HG03066 (cell line): ENCODE measurements around the gene DKK2.

Experiments used
- ATAC-seq: cut with Tn5 transposase; IDR thresholded peaks from one replicate; pipeline ENCODE4 v1.9.1; 2021; ENCODE audit warnings: low read depth; ENCODE audit not compliant: unreplicated experiment

DKK2 gene, protein sequence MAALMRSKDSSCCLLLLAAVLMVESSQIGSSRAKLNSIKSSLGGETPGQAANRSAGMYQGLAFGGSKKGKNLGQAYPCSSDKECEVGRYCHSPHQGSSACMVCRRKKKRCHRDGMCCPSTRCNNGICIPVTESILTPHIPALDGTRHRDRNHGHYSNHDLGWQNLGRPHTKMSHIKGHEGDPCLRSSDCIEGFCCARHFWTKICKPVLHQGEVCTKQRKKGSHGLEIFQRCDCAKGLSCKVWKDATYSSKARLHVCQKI

DNA sequence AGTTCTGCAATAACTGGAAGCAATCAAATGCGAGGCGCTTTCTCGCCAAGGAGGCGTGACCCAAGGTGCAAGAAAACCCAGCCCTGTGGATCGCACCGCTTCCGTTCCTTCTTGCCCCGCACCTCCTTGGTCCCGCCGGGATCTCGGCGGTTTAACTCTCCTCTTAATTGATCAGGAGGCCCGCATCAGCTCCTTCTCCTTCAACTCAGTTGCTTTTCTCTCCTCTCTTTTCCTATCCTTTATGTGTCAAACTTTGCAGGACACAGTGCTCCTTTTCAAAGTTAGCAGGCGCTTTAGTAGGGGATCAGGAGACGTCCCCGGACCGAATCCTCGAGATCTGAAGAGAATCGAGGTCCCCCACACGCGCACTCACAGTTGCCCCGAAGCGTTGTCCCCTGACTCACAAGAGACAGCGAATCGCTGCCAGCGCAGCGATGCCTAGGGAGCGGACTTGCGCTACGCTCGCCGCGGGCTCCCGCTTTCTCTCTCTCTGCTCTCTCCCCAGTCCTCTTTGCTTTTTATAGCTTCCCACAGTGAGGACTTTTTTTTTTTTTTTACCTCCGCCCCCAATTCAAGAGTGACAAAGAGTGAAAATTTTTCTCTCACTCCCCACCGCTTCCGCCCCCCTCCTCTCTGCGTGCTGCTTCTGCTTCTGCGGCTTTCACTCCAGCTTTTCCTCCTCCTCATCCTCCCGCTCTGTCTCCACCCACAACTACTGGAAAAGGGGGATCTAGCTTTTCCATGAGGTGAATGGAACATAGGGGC, at the start of gene DKK2:
Gene DKK2, minus strand, starts transcription at position 495 of the 765 bp plus-strand sequence. CDS start 722 bp downstream, outside the sequence.
- no peak for ATAC-seq

DNA sequence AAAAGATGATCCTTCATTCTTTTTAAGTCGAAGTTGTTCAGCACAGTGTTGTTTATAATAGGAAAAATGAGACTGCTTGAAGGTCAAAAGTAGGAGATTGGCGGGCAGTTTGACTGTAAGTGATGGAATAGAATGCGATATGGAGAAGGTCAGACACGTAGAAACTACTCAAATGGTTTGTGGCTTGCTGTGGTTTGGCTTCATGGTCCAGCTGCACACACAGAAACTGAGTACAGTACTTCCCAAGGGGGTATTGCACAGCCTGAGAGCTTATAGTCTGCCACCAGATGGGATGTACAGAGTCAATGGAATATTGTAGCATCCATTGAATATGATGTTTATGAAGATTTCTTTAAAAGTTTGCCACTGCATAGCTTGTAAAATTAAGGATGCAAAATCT, 41.1 kb upstream of the DKK2 start:
- no peak for ATAC-seq

DNA sequence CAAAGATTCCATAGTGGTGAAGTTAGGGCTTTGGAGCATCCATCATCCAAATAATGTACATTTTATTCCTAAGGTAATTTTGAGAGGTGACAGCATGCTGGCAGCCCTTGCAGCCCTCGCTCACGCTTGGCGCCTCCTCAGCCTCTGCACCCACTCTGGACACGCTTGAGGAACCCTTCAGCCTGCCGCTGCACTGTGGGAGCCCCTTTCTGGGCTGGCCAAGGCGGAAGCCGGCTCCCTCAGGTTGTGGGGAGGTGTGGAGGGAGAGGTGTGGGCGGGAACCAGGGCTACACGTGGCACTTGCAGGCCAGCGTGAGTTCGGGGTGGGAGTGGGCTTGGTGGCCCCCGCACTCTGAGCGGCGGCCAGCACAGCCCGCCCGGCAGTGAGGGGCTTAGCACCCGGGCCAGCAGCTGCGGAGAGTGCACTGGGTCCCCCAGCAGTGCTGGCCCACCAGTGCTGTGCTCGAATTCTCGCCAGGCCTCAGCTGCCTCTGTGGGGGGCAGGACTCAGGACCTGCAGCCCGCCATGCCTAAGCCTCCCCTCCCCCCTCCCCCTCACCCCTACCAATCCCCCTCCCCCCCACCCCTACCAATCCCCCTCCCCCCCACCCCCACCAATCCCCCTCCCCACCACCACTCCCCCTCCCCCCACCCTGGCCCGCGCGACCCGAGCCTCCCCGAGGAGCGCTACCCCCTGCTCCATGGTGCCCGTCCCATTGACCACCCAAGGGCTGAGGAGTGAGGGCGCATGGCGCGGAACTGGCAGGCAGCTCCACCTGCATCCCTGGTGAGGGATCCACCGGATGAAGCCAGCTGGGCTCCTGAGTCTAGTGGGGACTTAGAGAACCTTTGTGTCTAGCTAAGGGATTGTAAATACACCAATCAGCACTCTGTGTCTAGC, 37.0 kb upstream of the DKK2 start:
- ATAC-seq, result no peak

DNA sequence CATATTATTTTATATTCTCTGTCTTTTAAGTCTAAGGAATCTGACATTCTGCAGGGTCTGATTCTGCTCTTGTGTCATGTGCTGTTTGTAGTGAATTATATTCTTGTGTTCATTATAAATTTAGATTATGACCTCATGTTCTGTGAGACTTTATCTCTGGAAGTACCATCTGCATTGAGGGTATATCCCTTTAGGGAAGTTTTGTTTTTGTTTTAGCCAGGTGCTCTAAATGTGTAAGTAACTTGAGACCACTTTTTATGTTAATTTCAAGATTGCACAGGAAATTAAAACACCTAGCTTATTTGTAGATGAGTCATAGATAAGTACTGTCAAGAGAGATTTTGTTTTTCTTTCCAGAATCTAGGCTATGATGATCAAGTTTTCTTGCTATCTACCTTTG, 35.0 kb upstream of the DKK2 start:
- no peak for ATAC-seq

DNA sequence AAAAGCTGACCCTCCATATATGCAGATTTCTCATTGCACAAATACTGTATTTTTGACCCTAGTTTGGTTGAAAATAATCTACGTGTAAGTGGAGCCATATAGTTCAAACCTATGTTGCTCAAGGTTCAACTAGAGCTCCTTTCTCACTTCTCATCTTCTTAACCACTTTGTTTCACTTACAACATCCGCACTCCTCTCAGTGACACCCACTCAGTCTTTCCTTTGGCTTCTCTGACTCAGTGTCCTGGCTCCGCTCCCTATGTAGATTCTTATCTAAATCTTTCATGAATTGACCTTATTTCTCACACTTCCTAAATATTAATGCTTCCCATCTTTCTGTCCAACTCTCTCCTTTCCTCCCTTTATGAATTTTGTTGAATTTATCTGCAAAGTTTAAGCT, 32.9 kb upstream of the DKK2 start:
- no peak for ATAC-seq

DNA sequence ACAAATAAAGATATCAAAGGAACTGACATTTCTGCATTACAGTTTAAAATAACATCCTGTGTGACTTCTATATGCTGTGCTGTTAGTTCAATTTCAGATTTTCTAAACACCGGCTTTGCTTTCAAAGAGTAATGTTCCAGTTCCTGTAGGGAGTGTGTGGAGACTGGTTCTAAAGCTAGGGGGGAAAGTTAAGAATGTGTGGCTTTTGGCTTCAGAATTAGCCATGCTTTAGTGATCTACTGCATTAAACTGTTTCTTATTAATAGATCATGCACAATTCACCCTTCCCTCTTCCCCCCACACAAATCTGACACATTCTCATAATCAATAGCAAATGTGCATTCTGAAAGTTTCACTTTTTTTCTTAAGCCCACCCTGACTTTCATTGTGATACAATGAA, 32.0 kb upstream of the DKK2 start:
- no peak for ATAC-seq

DNA sequence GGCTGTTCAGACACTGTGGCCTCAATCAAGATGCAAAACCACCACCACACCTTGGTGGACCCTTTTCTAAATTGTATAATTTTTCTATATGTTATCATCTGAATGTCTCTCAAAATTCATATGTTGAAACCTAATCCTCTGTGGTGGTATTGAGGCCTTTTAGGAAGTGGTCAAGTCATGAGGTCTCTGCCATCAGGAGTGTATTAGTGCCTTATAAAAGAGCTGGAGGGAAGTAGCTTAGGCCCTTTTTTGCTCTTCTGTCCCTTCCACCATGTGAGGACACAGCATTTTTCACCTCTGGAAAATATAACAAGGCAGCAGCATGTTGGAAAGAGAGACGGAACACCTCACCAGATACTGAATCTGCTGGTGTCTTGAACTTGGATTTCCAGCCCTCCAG, 30.5 kb upstream of the DKK2 start:
- ATAC-seq, result no peak

DNA sequence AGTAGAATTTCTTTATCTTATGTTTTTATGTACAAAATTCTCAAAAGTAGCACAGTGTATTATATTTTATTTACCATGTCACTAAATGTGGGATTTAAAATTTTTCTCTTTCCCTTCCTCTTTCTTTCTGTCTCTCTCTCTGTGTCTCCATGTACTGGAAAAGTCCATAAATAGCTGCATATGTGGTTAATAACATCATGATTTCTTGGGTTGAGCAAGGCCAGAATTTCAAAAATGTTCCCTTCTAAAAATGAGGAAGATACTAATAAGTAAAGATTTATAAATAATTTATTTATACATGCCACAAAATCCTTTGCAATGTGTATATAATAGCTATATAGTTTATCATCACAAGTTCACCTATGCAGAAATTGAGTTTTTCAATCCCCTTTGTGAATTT, 29.1 kb upstream of the DKK2 start:
- ATAC-seq, result no peak

DNA sequence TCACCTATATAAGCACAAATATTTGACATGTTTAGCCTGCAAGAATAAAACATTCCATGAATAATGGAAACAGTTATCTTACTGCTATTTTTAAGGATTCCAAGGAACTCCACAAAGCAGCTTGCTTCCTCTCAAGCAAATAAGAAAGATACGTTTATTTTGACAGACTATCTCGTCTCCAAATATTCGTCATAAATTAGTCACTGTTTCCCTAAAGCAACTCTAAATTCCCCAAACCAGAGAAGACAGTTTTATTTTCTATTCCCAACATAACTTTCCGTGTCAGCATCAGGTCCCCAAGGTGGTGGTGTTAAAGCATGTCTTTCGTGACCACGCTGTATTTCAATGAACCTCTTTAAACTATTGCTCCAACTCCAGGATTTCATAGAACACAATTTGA, 24.3 kb upstream of the DKK2 start:
- no peak for ATAC-seq

DNA sequence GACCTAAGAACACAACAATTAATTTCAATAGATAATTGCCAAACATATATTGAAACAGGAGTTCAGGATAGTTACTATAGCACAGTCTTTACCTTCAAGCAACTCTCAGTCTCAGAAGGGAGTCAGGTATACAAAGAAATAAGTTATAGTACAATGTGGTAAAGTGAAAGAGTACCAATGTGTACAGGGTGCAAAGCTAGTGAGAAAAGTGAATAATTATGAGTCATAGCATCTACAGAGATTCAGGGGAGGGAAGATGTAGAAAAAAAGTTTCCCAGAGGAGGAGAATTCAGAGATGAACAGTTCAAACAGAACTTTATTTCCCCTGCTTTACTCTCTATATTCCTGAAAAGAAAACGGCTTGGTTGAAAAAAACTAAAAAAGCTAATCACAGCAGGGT, 22.7 kb upstream of the DKK2 start:
- no peak for ATAC-seq

DNA sequence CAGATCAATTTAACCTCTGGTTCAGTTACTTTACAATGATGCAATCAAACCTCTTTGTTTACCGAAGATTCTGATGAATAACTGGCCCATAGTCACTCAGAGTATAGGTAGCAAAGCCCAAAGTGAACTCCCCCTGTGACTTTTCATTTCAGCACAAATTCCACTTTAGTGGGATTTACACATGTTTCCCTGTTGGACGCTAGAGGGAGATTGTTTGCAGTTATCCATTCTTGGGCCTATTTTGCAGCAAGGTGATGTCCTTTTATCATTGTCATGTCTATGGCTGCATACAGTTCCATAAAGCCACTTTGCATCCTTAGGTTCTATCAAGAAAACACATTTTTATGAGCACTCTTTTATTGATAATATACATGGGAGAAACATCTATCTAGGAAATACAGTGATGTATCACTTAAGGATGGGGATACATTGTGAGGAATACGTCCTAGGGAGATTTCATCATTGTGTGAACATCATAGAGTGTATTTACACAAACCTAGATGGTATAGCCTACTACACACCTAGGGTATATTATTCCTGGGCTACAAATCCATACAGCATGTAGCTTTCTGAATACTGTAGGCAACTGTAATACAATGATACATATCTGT, 14.5 kb upstream of the DKK2 start:
- no peak for ATAC-seq

DNA sequence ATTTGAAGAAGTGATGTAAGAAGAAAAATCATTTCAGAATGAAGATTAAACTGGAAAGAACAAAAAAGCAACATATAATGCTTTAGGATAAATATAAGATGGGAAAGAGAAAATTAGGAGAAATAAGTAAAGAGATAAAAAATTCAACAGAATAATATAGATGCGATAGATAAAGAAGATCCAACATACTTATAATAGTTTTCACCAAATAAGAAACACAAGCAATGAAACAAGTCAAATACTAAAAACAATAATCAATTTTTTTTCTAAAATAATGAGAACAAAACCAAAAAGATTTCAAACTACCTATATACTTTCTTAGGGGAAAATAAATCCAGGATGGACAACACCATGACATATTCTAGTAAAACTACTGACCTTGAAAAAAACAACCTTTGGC, 10.1 kb upstream of the DKK2 start:
- ATAC-seq, result no peak

DNA sequence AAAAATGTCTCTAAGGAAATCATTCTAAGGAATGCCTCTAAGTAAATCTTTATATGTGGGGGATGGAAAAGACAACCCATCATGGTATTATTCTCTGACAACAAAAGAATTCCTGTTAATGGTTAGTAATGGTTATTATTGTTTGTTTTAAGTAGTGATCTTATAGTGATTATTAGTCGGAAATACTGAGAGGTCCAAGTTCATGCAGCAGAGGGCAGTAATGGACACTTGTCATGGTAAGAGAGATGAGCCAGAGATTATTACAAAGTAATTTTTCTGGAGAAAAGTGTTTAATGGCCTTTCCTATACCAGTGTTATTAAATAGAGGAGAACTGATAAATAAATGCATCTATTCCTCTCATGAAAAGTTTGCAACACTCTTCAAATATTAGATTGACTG, 8.1 kb upstream of the DKK2 start:
- no peak for ATAC-seq

DNA sequence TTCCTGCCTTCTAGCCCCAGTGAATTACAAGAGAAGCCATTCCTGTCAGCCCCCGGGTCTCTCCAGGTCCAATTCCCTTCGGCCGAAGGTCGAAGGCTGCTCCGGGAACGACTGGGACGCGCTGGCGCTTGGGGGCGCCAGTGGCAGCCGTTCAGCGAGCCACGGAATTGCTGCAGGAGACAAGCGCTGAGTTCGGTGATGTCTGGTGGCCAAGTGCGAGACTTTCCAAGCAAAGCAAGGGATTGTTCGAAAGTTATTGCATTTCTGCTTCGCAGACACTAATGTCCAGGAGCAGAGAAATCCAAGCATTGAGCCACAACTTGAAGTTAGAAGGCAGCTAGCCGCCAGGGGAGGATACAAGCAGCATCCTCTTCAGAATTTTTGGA, 1.1 kb upstream of the DKK2 start:
- no peak for ATAC-seq

DNA sequence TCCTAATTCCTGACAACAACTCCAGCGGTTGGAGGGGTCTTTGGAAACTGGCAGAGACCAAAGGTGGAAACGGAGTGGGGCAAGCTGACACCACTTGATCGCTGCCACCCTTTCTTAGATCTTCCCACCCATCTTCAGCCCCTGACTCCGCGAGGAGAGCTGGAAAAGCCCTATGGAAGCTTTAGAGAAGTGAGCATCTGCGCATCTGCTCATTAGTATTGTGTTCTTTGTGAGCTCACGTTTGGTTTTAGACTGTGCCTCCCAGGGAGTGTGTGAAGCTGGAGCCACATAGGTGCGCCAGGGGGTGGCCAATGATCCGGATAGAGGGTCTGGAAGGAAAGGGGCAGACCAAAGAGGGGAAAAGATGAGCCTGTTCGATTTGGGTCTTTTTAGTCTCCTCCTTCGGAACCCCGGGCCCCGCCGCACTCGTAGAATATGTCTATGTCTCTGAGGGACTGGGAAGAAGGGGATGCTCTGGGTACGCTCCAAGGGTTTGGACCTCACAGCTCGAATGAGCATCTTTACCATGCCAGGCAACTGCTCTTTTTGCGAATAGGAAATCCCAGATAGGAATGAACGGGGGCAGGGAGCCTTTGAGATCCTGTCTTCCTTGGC, 578 bp upstream of the DKK2 start:
- ATAC-seq, result no peak

DNA sequence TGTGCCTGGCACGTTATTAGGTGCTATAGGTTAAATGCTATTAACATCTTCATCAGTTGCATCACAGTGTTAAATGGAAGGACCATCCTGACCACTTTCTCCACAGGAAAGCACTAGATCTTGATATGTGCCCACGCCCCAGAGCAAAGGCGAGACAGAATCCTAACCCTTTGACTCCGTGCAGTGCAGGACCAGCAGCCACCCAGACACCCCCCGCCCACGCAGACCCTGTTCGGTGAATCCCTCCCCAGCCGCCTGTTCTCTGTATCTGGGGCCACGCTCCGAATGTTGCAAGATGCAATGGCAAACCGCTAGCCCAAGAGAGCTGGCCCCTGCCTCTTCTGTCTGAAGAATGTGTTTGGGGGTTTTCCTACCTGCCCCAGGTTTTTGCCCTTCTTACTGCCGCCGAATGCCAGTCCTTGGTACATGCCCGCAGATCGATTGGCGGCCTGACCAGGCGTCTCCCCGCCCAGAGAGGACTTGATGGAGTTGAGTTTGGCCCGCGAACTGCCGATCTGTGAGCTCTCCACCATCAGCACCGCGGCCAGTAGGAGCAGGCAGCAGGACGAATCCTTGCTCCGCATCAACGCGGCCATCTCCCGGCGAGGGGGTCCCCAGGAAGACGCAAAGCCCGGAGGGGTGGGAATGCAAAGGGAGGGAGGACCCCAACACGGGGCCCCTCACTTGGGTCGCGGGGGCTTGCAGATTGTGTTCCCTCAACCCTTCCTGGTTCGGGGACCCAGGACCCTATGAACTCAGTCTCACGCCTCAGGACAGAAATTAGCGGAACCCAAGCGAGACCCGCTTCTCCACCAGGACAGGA, 906 bp downstream of the DKK2 start:
- ATAC-seq, result no peak

DNA sequence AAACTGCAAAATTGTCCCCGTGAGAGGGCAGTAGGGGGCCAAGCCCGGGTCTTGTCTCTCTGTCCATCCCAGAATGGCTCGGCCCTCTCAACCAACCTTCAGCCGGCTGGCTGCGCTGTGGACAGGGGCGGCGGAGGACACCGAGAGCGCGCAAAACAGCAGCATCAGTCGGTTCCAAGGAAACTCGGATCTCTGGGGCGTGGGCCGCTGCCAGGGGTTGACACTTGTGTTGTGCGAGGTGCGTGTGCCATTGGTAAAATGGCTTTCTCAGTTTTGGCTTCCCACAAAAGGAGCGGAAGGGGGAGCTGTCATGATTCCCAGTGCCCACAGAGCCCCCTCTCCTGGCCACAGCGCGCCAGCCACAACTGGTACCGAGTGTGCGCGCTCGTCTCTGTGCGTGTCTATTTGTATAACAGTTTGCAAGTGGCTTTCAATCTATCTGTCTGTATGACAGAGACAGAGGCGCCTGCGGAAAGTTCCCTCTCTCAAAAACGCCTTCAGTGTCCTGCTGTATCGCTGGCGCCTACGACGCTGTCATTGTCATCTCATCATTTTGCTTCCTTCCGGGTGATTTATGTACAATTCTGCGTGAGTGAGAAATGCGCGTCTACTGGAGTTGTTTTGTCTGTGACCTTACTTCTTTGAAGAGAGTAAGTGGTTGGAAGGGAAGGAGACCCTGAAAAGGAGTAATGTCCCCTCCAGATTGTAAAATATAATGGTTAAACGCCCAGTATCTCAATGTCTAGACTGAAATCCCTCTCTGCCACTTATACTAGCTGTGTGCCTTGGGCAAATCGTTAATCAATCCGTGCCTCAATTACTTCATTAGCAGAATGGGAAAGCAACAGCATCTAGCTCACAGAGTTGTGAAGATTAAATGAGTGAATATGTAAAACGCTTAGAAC, 1.8 kb downstream of the DKK2 start:
- no peak for ATAC-seq

DNA sequence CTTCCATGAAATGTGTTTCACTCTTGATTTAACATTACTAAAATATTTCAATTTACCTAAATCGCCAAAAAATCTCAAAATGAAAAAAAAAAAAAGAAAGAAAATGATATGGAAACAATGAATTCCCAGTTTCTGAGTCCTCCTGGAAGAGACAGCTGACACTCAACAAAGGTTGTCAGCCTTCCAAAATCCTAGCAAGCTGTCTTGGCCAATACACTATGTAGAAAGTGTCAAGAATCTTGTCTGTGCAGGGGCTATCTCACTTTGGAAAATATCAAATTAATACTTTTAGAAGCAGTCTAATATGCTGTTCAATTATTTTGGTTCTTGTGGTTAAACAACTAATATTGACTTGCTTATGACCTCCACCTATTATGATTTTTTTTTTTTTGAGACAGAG, 8.7 kb downstream of the DKK2 start:
- ATAC-seq, result no peak

DNA sequence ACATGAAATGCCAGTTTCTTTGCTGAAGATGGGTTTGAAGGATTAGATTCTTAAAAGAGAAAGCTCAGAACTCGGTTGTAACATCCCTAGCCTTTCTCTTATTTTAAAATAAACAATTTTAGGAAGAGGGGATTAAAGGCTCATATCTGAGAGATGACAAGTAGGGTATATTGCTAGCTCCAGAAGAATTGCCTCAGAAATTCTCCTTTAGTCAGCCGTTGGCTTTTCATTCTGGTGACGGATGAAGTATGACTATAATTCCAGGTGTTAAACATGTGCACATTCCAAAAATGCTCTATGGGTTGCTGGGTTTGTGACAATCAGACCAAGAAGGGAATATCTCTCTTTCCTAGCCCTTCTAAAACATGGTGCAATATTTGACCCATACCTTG, 17.8 kb downstream of the DKK2 start:
- no peak for ATAC-seq
